Left ventricle myocardium inferior (tissue), 1 donor: ENCODE measurements around the gene CIB4. TPM values are rescaled to one million over a fixed set of nuclear protein-coding genes. Genes with fewer than 3 reads are reported as not detected.

Source experiments
- DNase-seq: peaks from one replicate; pipeline ENCODE4 v3.0.0-alpha.2; 2020
- H3K27ac ChIP-seq: fragments of 200-600 bp; replicated peaks from 2 replicates; pipeline ENCODE4 v1.8.0; 2021
- H3K27me3 ChIP-seq: fragments of 200-600 bp; 2 replicates; pipeline ENCODE4 v1.8.0; 2021; ENCODE audit warnings: low read depth
- H3K36me3 ChIP-seq: fragments of 200-600 bp; 2 replicates; pipeline ENCODE4 v1.8.0; 2021
- H3K4me1 ChIP-seq: fragments of 200-600 bp; 2 replicates; pipeline ENCODE4 v1.8.0; 2021
- H3K4me3 ChIP-seq: fragments of 200-600 bp; 2 replicates; pipeline ENCODE4 v1.8.0; 2021; ENCODE audit warnings: mild to moderate bottlenecking, moderate library complexity
- H3K9me3 ChIP-seq: fragments of 200-600 bp; replicated peaks from 2 replicates; pipeline ENCODE4 v1.8.0; 2021
- CTCF ChIP-seq: fragments of 200-600 bp; IDR thresholded peaks from 2 replicates; pipeline ENCODE4 v1.8.0; 2021; ENCODE audit warnings: antibody characterized with exemption, mild to moderate bottlenecking, borderline replicate concordance
- intact Hi-C: fragments of 100-400 bp; cut with micrococcal nuclease; formaldehyde crosslinking; loops from one replicate; pipeline ENCODE4 v1.11.0; 2022
- total RNA-seq: library from RNA; stranded (reverse); fragmentation: NEBNext Ultra II Directional; extraction: Animal tissue kit (Norgen Biotek cat#: 25700); gene quantifications from one replicate; pipeline ENCODE4 v1.2.1, GENCODE V29; 2021
- donor health status: DM: no; HTN: yes; CAD: no; lungs with severe emphysema.

The CIB4 gene
- total RNA-seq, 1 donor from 2014 or later = not detected

DNA sequence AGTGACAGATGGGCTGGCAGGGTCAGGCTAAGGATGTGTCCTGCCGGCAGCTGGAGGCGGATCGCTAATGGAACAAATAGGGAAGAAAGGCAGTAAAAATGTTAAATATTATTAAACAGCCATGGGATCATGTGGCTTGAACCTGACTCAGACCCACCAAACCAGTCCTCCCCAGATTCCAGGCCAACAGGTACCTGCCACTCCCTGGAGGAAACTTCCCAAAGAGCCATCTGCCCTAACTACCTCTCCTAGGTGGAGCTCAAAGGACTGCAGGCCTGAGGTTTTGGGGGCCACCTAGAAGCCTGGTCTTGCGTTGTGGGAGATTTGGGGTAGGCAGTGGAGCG lies 34.3 kb downstream of the CIB4 start:
- no peaks in the 10 kb centered on the region for H3K9me3 ChIP-seq
- H3K27ac ChIP-seq = no peak overlapping the region
- H3K27me3 ChIP-seq = peaks cover 75% of the 10 kb centered on the region
- no peak for TF ChIP-seq CTCF
- no peaks in the 10 kb centered on the region for H3K36me3 ChIP-seq
- no peak for DNase-seq
- intact Hi-C loops = no loop called here
- H3K4me1 ChIP-seq = no peaks in the 10 kb centered on the region
- H3K4me3 ChIP-seq = no peak overlapping the region

DNA sequence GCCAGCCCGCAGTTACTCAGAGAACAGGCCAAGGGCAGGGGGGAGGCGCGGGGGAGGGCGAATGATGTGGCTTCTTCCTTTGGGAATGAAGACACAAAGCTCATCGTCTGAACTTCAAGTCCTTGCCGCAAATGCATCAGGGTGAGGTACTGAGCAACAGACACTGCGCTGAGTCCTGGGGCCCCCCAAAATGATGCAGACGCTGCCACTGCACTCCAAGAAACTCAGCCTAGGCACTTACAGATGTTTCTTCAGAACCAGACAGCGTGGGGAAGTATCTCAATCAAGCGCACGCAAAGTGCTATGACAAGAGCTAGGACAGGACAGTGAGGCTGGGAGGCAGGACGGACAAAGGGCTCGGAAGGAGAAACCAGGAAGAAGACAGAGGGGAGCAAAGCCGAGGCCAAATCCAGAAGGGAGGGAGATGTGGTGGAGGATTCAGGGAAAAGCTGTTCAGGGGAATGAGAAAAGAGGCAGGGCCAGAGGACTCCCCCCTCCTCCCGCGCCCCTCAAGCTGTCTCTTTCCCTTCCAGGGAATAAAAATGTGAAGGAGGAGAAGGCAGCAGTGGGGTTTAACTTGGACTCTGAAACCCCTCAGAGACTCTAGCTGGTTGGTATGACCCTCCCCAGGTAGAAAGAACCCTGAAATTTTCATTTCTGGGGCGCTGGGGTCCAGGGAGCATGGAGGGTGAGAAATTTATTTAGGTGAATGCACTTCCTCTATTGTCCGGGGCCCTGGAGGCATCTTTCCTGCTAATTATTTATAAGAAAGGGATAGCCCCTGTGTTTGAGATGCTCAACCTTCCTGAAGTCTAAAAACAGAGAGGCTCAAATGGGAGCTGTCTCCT lies 34.9 kb downstream of the CIB4 start:
- peaks cover 79% of the 10 kb centered on the region for H3K27me3 ChIP-seq
- intact Hi-C loops = loop anchor here (2.0 kb wide), 1 partner anchor 141 kb away; no protein-coding TSS in a partner anchor
- no peak overlapping the region for H3K4me3 ChIP-seq
- TF ChIP-seq CTCF = no peak
- no peaks in the 10 kb centered on the region for H3K36me3 ChIP-seq
- H3K4me1 ChIP-seq = no peaks in the 10 kb centered on the region
- DNase-seq = no peak
- no peak overlapping the region for H3K27ac ChIP-seq
- H3K9me3 ChIP-seq = no peaks in the 10 kb centered on the region

DNA sequence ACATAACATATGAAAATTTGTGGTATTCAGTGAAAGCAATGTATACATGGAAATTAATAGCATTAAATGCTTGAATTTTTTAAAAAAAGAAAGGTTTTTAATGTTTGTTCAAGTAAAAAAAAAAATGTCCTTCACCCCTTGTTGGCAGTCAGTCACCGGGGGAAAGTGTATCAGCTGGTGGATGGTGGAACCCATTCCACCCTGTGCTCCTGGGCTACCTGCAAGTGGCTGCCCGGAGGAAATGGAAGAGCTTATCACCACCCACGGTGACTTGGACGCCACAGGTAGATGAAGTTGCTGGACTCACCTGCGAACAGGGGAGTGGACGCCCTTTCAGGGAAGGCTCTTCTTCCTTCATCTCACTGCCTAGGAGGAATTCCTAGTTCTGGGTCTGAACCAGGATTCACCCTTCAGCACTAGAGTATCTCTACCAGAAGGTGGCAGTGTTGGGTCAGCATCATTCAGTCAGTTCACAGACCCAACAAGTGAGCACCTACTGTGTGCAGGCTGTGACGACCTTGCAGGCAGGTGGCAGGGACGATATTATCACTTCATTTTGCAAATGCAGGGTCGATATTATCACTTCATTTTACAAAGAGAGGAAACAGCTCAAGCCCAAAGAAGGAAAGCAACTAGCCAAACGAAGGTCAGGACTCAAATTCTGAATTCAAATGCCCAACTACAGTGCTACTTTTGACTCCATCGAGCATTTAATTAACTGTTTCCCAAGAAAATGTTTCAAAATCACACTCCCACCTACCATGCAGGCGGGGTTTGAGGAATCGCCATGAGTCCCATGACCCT lies 35.8 kb downstream of the CIB4 start:
- H3K36me3 ChIP-seq = no peaks in the 10 kb centered on the region
- H3K27ac ChIP-seq = no peak overlapping the region
- no peak for DNase-seq
- no peaks in the 10 kb centered on the region for H3K9me3 ChIP-seq
- H3K27me3 ChIP-seq = peaks cover 79% of the 10 kb centered on the region
- no peaks in the 10 kb centered on the region for H3K4me1 ChIP-seq
- intact Hi-C loops = loop anchor here (2.0 kb wide), 1 partner anchor 141 kb away; no protein-coding TSS in a partner anchor
- peak; percentile 85 for TF ChIP-seq CTCF
- H3K4me3 ChIP-seq = no peak overlapping the region

- H3K4me3 ChIP-seq = no peak overlapping the region
- no peaks in the 10 kb centered on the region for H3K9me3 ChIP-seq
- H3K4me1 ChIP-seq = no peaks in the 10 kb centered on the region
- H3K36me3 ChIP-seq = no peaks in the 10 kb centered on the region
- no peak overlapping the region for H3K27ac ChIP-seq
- no peak for DNase-seq
- TF ChIP-seq CTCF = no peak
- intact Hi-C loops = no loop called here
- peaks cover 91% of the 10 kb centered on the region for H3K27me3 ChIP-seq
These were observed 38.6 kb downstream of the CIB4 start for GRCh38 chr2:26602575-26602974.

- intact Hi-C loops = no loop called here
- Histone ChIP-seq H3K27me3 (peaks cover 98% of the 10 kb centered on the region), H3K27ac (no peak overlapping the region), H3K4me3 (no peak overlapping the region), H3K36me3 (no peaks in the 10 kb centered on the region), H3K4me1 (no peaks in the 10 kb centered on the region), H3K9me3 (no peaks in the 10 kb centered on the region)
- TF ChIP-seq CTCF = no peak
- DNase-seq = no peak
These were observed 41.8 kb downstream of the CIB4 start for GRCh38 chr2:26599387-26599786.
